GM12878 (cell line): ENCODE results near the gene IDH3A.

Source experiments
- RFX5 ChIP-seq: IDR thresholded peaks from 2 replicates; pipeline ENCODE4 v1.6.1; 2011; ENCODE audit warnings: low read depth, low read length, improper control_type of control experiment
- TAF1 ChIP-seq: IDR thresholded peaks from 2 replicates; pipeline ENCODE4 v1.6.1; 2011; ENCODE audit warnings: mild to moderate bottlenecking, low read depth, low read length, borderline replicate concordance

DNA sequence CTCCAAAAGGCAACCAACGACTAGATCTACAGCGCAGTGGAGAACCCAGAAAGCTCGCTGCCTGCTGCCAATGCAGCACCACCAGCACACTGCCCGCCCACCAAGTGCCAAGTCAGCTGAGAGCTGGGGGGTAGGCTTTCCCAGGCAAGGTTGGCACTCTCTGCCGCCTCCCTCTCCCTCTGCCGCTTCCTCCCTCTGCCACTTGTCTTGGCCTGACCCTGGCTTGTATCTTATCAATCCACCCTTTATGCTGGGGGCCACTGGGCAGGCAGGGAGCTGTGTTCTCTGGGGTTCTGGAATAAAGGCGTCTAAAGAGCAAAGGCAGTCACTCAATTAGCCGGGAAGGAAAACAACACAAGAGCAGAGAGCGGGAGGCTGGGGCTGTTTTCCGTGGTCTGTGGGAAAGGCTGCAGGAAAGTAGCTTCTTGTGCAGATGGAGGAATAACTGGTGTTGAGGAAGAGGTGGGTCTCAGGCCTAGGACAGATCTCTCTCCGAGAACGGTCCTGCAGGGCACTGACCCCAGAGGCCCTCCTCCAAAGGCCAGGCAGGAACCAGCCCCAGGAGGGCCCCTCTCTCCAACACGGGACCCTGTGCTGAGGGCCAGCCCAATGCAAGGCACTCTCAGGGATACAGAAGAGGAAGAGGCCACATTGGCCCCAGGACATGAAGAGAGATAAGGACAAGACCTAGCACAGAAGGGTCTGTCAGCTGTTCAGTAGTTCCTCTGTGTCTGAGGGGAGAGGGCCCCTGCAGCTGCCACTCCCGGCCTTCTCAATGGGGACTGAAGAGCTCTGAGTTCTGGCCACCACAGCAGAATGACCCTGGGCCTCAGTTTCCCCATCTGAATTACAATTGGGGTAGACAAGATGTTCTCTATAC is 54.4 kb downstream of the IDH3A start:
- TF ChIP-seq RFX5 = no peak
- TF ChIP-seq TAF1 = no peak
